GM12875 (cell line): ENCODE results near the gene TBCD.

ENCODE experiments used
- H3K4me3 ChIP-seq: one replicate; pipeline ENCODE4 v1.5.1; 2011; ENCODE audit warnings: low read depth, low read length, control low read depth
- TF ChIP-seq, protein P1 (sequence below): IDR thresholded peaks from 2 replicates; pipeline ENCODE4 v1.5.1; 2011; ENCODE audit warnings: low read depth, mild to moderate bottlenecking, control low read depth, inconsistent platforms, low read length, moderate library complexity, borderline replicate concordance; ENCODE audit not compliant: insufficient read depth

The TBCD gene

GRCh38 chr17:82865774-82866395, 114.0 kb downstream of the TBCD start:
- no peak overlapping the region for H3K4me3 ChIP-seq
- TF ChIP-seq, protein P1, sequence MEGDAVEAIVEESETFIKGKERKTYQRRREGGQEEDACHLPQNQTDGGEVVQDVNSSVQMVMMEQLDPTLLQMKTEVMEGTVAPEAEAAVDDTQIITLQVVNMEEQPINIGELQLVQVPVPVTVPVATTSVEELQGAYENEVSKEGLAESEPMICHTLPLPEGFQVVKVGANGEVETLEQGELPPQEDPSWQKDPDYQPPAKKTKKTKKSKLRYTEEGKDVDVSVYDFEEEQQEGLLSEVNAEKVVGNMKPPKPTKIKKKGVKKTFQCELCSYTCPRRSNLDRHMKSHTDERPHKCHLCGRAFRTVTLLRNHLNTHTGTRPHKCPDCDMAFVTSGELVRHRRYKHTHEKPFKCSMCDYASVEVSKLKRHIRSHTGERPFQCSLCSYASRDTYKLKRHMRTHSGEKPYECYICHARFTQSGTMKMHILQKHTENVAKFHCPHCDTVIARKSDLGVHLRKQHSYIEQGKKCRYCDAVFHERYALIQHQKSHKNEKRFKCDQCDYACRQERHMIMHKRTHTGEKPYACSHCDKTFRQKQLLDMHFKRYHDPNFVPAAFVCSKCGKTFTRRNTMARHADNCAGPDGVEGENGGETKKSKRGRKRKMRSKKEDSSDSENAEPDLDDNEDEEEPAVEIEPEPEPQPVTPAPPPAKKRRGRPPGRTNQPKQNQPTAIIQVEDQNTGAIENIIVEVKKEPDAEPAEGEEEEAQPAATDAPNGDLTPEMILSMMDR = no peak

- no peak overlapping the region for H3K4me3 ChIP-seq
These were observed 114.8 kb downstream of the TBCD start for GRCh38 chr17:82866590-82867191.

GRCh38 chr17:82867763-82868325, 116.0 kb downstream of the TBCD start:
- TF ChIP-seq, protein P1 = no peak
- no peak overlapping the region for H3K4me3 ChIP-seq

More at GRCh38 chr17:82866590-82867191, 114.8 kb downstream of the TBCD start:
- TF ChIP-seq, protein P1 = no peak

DNA sequence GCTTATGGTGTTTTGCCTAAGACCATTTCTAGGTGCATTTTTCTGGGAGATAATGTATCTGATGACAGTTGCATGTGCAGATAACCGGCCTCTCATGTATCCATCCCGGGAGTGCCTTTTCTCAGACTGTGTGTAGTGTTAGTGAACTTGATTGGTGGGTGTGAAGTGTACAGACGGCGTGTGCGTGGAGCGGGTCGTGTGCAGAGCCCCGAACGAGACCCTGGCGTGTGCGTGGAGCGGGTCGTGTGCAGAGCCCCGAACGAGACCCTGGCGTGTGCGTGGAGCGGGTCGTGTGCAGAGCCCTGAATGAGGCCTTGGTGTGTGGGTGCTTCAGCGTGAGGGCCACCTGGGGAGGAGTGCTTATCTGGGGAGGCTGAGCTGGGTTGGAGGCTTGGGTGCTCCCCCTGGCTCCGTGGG, 116.9 kb downstream of the TBCD start:
- H3K4me3 ChIP-seq = no peak overlapping the region
- TF ChIP-seq, protein P1 = no peak

DNA sequence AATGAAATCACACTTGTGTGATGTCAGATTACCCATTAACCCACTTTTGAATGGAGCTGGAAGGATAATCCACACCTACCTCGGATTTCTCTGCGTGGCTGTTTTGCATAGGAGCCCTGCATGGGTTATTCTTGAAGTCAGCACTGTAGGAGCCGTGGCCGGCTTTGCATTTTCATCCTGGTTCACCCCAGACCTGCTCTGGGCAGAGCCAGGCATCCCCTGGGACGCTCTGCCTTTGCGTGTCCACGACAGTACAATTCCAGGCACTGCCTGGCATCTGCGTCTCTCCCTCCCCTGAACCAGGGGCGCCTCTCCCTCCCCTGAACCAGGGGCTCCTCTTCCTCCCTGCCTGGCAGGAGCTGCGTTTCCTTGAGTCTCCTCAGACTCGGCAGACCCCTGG, 117.7 kb downstream of the TBCD start:
- TF ChIP-seq, protein P1 = no peak
- H3K4me3 ChIP-seq = no peak overlapping the region

GRCh38 chr17:82870091-82870491, 118.2 kb downstream of the TBCD start:
- TF ChIP-seq, protein P1 = no peak
- H3K4me3 ChIP-seq = no peak overlapping the region

- TF ChIP-seq, protein P1 = no peak
- no peak overlapping the region for H3K4me3 ChIP-seq
These were observed 118.7 kb downstream of the TBCD start for GRCh38 chr17:82870541-82870940.
